T-helper 1 cell treated with Interleukin-12 subunit alpha and Interleukin-12 subunit beta and Interleukin-4 antibody, amounts not matched to agents 30 ng/mL and 1 ng/mL, for 36 hours (primary cell): ENCODE data around the gene MIEN1. TPM values are rescaled to one million over a fixed set of nuclear protein-coding genes. Genes with fewer than 3 reads are reported as not detected.
"Not testable (repeated sequence)": the region's sequence is repeated elsewhere in the genome, so short reads cannot be mapped to it uniquely, and the experiment has no call there.

Source experiments
- intact Hi-C: fragments of 100-400 bp; cut with micrococcal nuclease; formaldehyde crosslinking; loops from one replicate; pipeline ENCODE4 v1.15.1; 2024
- total RNA-seq: library from RNA; stranded (reverse); gene quantifications from 2 replicates; pipeline ENCODE4 v1.2.3, GENCODE V29; 2022

Gene MIEN1
- total RNA-seq, 1 donor from 2014 or later, result 45.6 TPM

GRCh38 chr17:39742126-39742855 is 12.0 kb upstream of the MIEN1 start:
- intact Hi-C loops, result no loop called here

GRCh38 chr17:39740357-39741111 is 10.2 kb upstream of the MIEN1 start:
- intact Hi-C loops, result no loop called here

GRCh38 chr17:39739885-39740356 is 9.6 kb upstream of the MIEN1 start:
- intact Hi-C loops, result no loop called here

DNA sequence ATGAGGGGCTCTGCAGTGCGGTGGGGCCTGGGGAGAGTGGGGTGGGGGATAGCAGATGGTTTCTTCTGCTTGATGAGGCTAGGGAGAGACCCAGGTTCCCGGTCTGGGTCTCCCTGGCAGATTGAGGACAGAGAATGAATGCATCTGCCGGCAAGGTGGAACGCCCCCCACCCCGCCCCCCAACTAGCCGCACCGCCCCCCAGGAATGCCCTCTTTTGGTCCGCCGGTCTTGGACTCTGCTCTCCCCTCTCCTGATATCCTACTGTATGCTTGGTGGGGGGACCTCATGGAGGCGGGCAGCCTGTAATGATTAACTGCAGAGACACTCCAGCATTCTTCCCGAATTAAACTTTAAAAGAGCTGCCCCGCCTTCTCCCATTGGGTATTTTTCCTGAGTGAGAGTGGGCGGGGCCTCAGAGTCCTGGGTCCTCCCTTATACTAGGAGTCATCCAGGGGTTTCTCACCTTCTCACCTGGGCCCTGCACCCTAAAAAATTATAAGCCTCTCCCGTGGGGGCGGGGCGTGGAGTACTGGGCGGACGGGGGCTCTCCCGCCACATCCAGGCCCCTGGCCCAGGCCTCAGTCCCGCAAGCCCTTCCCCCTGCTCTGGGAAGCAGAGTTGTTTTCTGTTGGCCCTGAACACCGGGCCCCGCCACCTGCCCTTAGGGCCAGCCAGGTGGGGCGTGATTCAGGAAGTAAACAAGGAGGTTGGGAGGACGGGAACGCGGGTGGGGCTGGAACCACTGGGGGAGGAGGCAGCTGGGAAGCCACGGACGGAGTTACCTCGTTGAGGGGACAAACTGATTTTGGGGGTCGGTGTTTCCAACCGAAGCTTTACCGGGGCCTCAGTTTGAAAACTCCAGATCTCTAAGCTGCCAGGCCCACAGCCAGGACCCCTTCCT is 8.9 kb upstream of the MIEN1 start:
- intact Hi-C loops, result loop anchor here (1.0 kb wide), 1 partner anchor 9 kb away; the partner anchor contains the start of gene MIEN1

DNA sequence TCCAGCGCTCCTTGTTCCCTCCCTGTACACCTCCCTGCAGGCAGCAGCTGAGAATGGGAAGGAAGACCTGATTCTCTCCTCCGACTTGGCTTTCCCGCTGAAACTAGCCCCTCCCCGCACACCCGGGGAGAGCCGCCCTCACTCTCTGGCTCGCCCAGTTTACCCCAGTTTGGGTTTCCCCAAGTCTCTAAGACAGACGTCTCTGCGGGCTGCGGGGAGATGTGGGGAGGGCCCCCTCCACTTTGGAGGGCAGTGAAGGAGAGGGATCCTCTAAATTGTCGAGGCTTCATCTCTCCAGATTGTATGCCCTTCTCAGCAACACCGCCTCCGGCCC is 8.2 kb upstream of the MIEN1 start:
- intact Hi-C loops, result loop anchor here (1.0 kb wide), 1 partner anchor 8 kb away; the partner anchor contains the start of gene MIEN1

GRCh38 chr17:39737760-39738567 is 7.6 kb upstream of the MIEN1 start, which contains the start of gene GRB7:
Gene GRB7, plus strand, starts transcription at chr17:39737938. Its CDS starts 4,364 bp downstream, at chr17:39742302.
- intact Hi-C loops, result loop anchor here (1.0 kb wide), 1 partner anchor 8 kb away; the partner anchor contains the start of gene MIEN1

- intact Hi-C loops, result no loop called here
Measured at GRCh38 chr17:39737206-39737759, 7.0 kb upstream of the MIEN1 start.

GRCh38 chr17:39736319-39737165 is 6.2 kb upstream of the MIEN1 start:
- intact Hi-C loops, result no loop called here

- intact Hi-C loops, result no loop called here
Measured at GRCh38 chr17:39735882-39736281, 5.5 kb upstream of the MIEN1 start.

DNA sequence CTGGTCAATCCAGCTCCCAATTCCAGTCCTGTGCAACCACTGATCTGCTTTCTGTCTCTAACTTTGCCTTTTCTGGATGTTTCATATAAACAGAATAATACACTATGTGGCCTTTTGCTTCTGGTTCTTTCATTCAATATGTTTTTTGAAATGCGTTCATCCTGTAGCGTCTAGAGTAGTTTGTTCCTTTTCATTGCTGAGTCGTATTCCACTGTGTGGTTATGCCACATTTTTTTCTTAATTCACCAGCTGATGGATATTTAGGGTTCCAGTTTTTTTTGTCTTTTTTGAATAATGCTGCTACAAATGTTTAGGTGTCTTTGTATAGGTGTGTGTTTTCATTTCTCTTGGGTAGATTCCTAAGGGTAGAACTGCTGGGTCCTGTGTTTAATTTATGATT is 2.3 kb upstream of the MIEN1 start:
- intact Hi-C loops, result no loop called here

- intact Hi-C loops, result no loop called here
Measured at GRCh38 chr17:39729280-39729851, 966 bp downstream of the MIEN1 start.

- intact Hi-C loops, result no loop called here
Measured at GRCh38 chr17:39727556-39727955, 2.8 kb downstream of the MIEN1 start.

DNA sequence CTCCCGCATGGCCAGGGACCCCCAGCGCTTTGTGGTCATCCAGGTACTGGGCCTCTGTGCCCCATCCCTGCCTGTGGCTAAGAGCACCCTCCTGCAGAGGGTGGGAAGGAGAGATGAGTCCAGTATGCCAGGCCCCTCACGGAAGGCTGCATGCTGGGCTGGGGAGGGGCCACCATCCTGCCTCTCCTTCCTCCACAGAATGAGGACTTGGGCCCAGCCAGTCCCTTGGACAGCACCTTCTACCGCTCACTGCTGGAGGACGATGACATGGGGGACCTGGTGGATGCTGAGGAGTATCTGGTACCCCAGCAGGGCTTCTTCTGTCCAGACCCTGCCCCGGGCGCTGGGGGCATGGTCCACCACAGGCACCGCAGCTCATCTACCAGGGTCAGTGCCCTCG is 3.7 kb downstream of the MIEN1 start:
- intact Hi-C loops, result no loop called here

- intact Hi-C loops, result not testable (repeated sequence)
Measured at GRCh38 chr17:39725923-39726322, 4.4 kb downstream of the MIEN1 start.

DNA sequence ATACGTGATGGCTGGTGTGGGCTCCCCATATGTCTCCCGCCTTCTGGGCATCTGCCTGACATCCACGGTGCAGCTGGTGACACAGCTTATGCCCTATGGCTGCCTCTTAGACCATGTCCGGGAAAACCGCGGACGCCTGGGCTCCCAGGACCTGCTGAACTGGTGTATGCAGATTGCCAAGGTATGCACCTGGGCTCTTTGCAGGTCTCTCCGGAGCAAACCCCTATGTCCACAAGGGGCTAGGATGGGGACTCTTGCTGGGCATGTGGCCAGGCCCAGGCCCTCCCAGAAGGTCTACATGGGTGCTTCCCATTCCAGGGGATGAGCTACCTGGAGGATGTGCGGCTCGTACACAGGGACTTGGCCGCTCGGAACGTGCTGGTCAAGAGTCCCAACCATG is 5.6 kb downstream of the MIEN1 start:
- intact Hi-C loops, result no loop called here

GRCh38 chr17:39722965-39723848 is 7.1 kb downstream of the MIEN1 start:
- intact Hi-C loops, result no loop called here

- intact Hi-C loops, result no loop called here
Measured at GRCh38 chr17:39722104-39722503, 8.2 kb downstream of the MIEN1 start.
